Left lung (tissue), 10 donors: Measurements from ENCODE around the gene PROZ. TPM values are rescaled to one million over a fixed set of nuclear protein-coding genes. Genes with fewer than 3 reads are reported as not detected.

Experiments used
- ATAC-seq: fragments of 200-7000 bp; cut with Tn5 transposase; one replicate; pipeline ENCODE4 v1.9.1; 2020; ENCODE audit warnings: moderate library complexity
- DNase-seq, 4 donors: peaks; one replicate each; pipeline ENCODE4 v3.0.0-alpha.2; 2013 to 2020
- H3K27ac ChIP-seq, 2 donors: fragments of 200-600 bp; sonication (generic) in 1 of 2; one replicate each; pipeline versions ENCODE4 v1.5.0 to v1.8.0; 2020 to 2021
- H3K27me3 ChIP-seq, 2 donors: fragments of 200-600 bp; sonication (generic) in 1 of 2; one replicate each; pipeline versions ENCODE4 v1.5.0 to v1.8.0; 2020 to 2021
- H3K36me3 ChIP-seq, 2 donors: fragments of 200-600 bp; sonication (generic) in 1 of 2; one replicate each; pipeline versions ENCODE4 v1.5.0 to v1.8.0; 2020 to 2021
- H3K4me1 ChIP-seq, 2 donors: fragments of 200-600 bp; one replicate each; pipeline ENCODE4 v1.8.0; 2021
- H3K4me3 ChIP-seq, 2 donors: fragments of 200-600 bp; sonication (generic) in 1 of 2; one replicate each; pipeline versions ENCODE4 v1.5.0 to v1.8.0; 2020 to 2021; ENCODE audit warnings: mild to moderate bottlenecking in 1 of 2
- H3K9me3 ChIP-seq, 2 donors: fragments of 200-600 bp; sonication (generic) in 1 of 2; one replicate each; pipeline versions ENCODE4 v1.5.0 to v1.8.0; 2020 to 2021
- CTCF ChIP-seq, 2 donors: fragments of 200-600 bp; sonication (generic) in 1 of 2; IDR thresholded peaks; one replicate each; pipeline versions ENCODE4 v1.5.0 to v1.8.0; 2021; ENCODE audit warnings: antibody characterized with exemption in 2 of 2
- intact Hi-C, 2 donors: fragments of 100-400 bp; cut with DNase I; formaldehyde crosslinking; loops; one replicate each; pipeline versions ENCODE4 v1.11.2 to v1.14.2; 2022
- polyA plus RNA-seq, 6 donors: library from polyadenylated mRNA; unstranded; fragments of 120-200 nt; gene quantifications; one replicate each; pipeline ENCODE4 v1.2.1, GENCODE V29; 2013; ENCODE audit not compliant: insufficient read length in 6 of 6
- total RNA-seq, 2 donors: library from RNA; stranded (reverse); fragmentation: NEBNext Ultra II Directional; extraction: Animal tissue kit (Norgen Biotek cat#: 25700); gene quantifications; one replicate each; pipeline ENCODE4 v1.2.1, GENCODE V29; 2021
- donor health status: DM: no; HTN: yes; CAD: no.
- donor health status: DM: no; HTN: no; CAD: no.

PROZ gene
- total and polyA plus RNA-seq, 8 donors = 0.13 to 0.55 (median 0.27) TPM; not detected in 2

DNA sequence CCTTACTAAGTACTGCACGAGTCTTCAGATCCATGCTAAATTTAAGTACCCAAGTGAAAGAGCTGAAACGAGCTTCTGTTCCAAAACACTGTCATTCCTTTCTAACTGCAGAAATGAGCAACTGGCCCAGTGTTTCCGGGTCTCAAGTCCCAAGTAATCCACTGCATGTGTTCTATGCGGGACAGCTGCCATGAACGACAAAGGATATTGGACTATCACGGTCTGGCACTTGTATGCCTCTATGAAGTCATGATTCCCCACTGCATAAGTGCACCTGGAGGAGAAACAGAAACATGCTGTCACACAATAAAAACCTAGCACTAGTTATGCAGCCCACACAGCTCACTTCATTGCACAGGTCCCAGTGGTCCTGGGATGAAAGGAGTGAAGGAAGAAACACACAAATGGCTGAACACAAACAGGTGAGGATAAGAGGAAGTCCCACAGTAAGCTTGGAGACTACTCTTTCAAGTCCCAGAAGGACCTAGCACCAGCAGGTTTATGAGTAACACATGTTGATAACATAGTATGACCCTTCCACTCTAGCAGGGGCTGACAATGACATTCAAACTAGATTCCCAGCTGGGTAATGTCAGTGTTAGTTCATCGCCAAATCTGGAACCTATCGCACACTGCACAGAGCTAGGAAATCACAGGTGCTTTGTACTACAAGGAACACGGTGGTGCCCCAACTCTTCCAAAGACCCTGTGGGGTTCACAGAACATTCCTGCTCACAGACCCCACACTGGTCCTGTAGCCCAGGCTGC, 38.7 kb downstream of the PROZ start:
- no peaks in the 10 kb centered on the region for H3K9me3 ChIP-seq
- ATAC-seq (no peak), DNase-seq (no peak)
- H3K27me3 ChIP-seq = no peaks in the 10 kb centered on the region
- H3K36me3 ChIP-seq = peaks cover 0 to 74% of the 10 kb centered on the region in 2 donors
- intact Hi-C loops = no loop called here
- H3K4me3 ChIP-seq = no peak overlapping the region
- H3K27ac ChIP-seq = no peak overlapping the region
- H3K4me1 ChIP-seq = no peaks in the 10 kb centered on the region
- TF ChIP-seq CTCF (IDR thresholded peaks at IDR 0.05) = no peak

- Histone ChIP-seq H3K36me3 (peaks cover 0 to 54% of the 10 kb centered on the region in 2 donors), H3K4me1 (peaks cover 4 to 35% of the 10 kb centered on the region in 2 donors), H3K9me3 (no peaks in the 10 kb centered on the region), H3K4me3 (no peak overlapping the region), H3K27me3 (no peaks in the 10 kb centered on the region), H3K27ac (no peak overlapping the region)
- no peak for DNase-seq
- TF ChIP-seq CTCF (IDR thresholded peaks at IDR 0.05) = no peak
- ATAC-seq = no peak
- intact Hi-C loops = no loop called here
These were observed 43.4 kb downstream of the PROZ start for GRCh38 chr13:113201815-113202214.

GRCh38 chr13:113202912-113203311, 44.5 kb downstream of the PROZ start:
- intact Hi-C loops = no loop called here
- Histone ChIP-seq H3K36me3 (peaks cover 0 to 43% of the 10 kb centered on the region in 2 donors), H3K27me3 (no peaks in the 10 kb centered on the region), H3K4me3 (no peak overlapping the region), H3K9me3 (no peaks in the 10 kb centered on the region), H3K27ac (no peak overlapping the region), H3K4me1 (peaks cover 10 to 46% of the 10 kb centered on the region in 2 donors)
- TF ChIP-seq CTCF (IDR thresholded peaks at IDR 0.05) = no peak
- ATAC-seq (no peak), DNase-seq (no peak)

- peaks cover 10 to 47% of the 10 kb centered on the region in 2 donors for H3K4me1 ChIP-seq
- no peak for TF ChIP-seq CTCF (IDR thresholded peaks at IDR 0.05)
- H3K4me3 ChIP-seq = no peak overlapping the region
- ATAC-seq = no peak
- H3K36me3 ChIP-seq = peaks cover 0 to 34% of the 10 kb centered on the region in 2 donors
- no peaks in the 10 kb centered on the region for H3K9me3 ChIP-seq
- peak in 1 of 4 donors; percentile 51 for DNase-seq
- no peak overlapping the region for H3K27ac ChIP-seq
- intact Hi-C loops = no loop called here
- no peaks in the 10 kb centered on the region for H3K27me3 ChIP-seq
These were observed 45.3 kb downstream of the PROZ start for GRCh38 chr13:113203507-113204377.

DNA sequence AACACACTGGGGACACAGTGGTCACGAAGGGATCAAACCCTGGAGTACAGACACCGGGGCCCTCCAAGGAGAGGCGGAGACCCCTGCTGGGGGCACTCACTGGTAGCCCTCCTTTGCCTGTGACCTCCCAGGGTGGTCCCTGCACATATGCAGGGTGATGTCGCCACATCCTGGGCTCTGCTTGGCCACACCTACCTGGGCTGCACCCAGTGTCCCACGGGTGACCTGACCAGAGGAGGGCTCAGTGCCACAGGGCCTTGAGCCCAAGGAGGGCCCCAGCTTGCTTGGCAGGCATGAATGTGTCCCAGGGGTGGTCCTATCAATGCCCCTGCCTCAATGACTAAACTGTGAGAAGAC, 45.9 kb downstream of the PROZ start:
- TF ChIP-seq CTCF (IDR thresholded peaks at IDR 0.05) = no peak
- intact Hi-C loops = no loop called here
- H3K27ac ChIP-seq = no peak overlapping the region

More for the DNA sequence above, 45.9 kb downstream of the PROZ start:
- H3K4me3 ChIP-seq = no peak overlapping the region
- H3K36me3 ChIP-seq = peaks cover 0 to 28% of the 10 kb centered on the region in 2 donors
- H3K4me1 ChIP-seq = peaks cover 10 to 47% of the 10 kb centered on the region in 2 donors
- ATAC-seq = no peak
- no peaks in the 10 kb centered on the region for H3K9me3 ChIP-seq
- DNase-seq = peak in 1 of 4 donors; percentile 38
- H3K27me3 ChIP-seq = no peaks in the 10 kb centered on the region
